Endothelial cell of umbilical vein (primary cell): ENCODE results near the gene MKLN1.

Experiments
- CTCF ChIP-seq, 2 donors: IDR thresholded peaks; 1 replicate in 1 of 2; 2 replicates in 1 of 2; pipeline ENCODE4 v1.5.1; 2011; ENCODE audit warnings: low read length in 2 of 2, mild to moderate bottlenecking in 2 of 2, moderate library complexity in 2 of 2, control low read depth in 1 of 2, inconsistent platforms in 1 of 2, low read depth in 1 of 2; ENCODE audit not compliant: insufficient read depth in 1 of 2; ENCODE audit errors: extremely low read depth in 1 of 2
- EZH2 ChIP-seq: IDR thresholded peaks from 2 replicates; pipeline ENCODE4 v1.6.1; 2012; ENCODE audit warnings: borderline replicate concordance, low read depth, mild to moderate bottlenecking, moderate library complexity, low read length, inconsistent platforms; ENCODE audit not compliant: severe bottlenecking
- JUN ChIP-seq: IDR thresholded peaks from 2 replicates; pipeline ENCODE4 v1.6.1; 2011; ENCODE audit warnings: borderline replicate concordance, low read depth; ENCODE audit not compliant: insufficient read length, insufficient read depth
- MAX ChIP-seq: IDR thresholded peaks from 2 replicates; pipeline ENCODE4 v1.6.1; 2011; ENCODE audit not compliant: insufficient read depth, insufficient read length
- POLR2A ChIP-seq: IDR thresholded peaks from 2 replicates; pipeline ENCODE4 v1.6.1; 2012; ENCODE audit warnings: low read depth, mild to moderate bottlenecking, control low read depth, low read length
- POLR2AphosphoS5 ChIP-seq: IDR thresholded peaks from 2 replicates; pipeline ENCODE4 v1.6.1; 2012; ENCODE audit warnings: low read depth, mild to moderate bottlenecking, control low read depth, low read length, moderate library complexity; ENCODE audit not compliant: insufficient read depth

GRCh38 chr7:131288450-131288849 lies 39.2 kb upstream of the MKLN1 start:
- TF ChIP-seq POLR2AphosphoS5 (no peak), POLR2A (no peak), CTCF (IDR thresholded peaks at IDR 0.05; ENCODE audit: extremely low read depth in 1 of 2, insufficient read depth in 1 of 2, low read depth in 1 of 2, low read length in 2 of 2) (no peak), MAX (no peak), EZH2 (no peak), JUN (no peak)
